ENCODE results near the gene MFN2. TPM values are rescaled to one million over a fixed set of nuclear protein-coding genes. Genes with fewer than 3 reads are reported as not detected.

The MFN2 gene
- total RNA-seq, 3 donors from 2014 or later = 103 to 131 (median 110) TPM

GRCh38 chr1:12052008-12052573 lies 71.8 kb downstream of the MFN2 start:
- Histone ChIP-seq H3K9me3 (no peaks in the 10 kb centered on the region), H3K4me3 (no peak overlapping the region), H3K36me3 (ENCODE audit: low read depth) (no peaks in the 10 kb centered on the region), H3K4me1 (ENCODE audit: low read depth) (no peaks in the 10 kb centered on the region)
- TF ChIP-seq, protein P1, sequence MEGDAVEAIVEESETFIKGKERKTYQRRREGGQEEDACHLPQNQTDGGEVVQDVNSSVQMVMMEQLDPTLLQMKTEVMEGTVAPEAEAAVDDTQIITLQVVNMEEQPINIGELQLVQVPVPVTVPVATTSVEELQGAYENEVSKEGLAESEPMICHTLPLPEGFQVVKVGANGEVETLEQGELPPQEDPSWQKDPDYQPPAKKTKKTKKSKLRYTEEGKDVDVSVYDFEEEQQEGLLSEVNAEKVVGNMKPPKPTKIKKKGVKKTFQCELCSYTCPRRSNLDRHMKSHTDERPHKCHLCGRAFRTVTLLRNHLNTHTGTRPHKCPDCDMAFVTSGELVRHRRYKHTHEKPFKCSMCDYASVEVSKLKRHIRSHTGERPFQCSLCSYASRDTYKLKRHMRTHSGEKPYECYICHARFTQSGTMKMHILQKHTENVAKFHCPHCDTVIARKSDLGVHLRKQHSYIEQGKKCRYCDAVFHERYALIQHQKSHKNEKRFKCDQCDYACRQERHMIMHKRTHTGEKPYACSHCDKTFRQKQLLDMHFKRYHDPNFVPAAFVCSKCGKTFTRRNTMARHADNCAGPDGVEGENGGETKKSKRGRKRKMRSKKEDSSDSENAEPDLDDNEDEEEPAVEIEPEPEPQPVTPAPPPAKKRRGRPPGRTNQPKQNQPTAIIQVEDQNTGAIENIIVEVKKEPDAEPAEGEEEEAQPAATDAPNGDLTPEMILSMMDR (IDR thresholded peaks at IDR 0.05) = no peak
- ATAC-seq (peak; percentile 79), DNase-seq (peak in 2 of 3 donors; percentile 27 to 37)
- intact Hi-C loops (cut with DNase I, micrococcal nuclease) = no loop called here

- Histone ChIP-seq H3K36me3 (ENCODE audit: low read depth) (no peaks in the 10 kb centered on the region), H3K9me3 (no peaks in the 10 kb centered on the region), H3K4me1 (ENCODE audit: low read depth) (no peaks in the 10 kb centered on the region), H3K4me3 (no peak overlapping the region)
- ATAC-seq (no peak), DNase-seq (no peak)
- intact Hi-C loops (cut with DNase I, micrococcal nuclease) = no loop called here
- TF ChIP-seq, protein P1 (IDR thresholded peaks at IDR 0.05) = no peak
Observed at GRCh38 chr1:12052997-12053686, 72.9 kb downstream of the MFN2 start.

DNA sequence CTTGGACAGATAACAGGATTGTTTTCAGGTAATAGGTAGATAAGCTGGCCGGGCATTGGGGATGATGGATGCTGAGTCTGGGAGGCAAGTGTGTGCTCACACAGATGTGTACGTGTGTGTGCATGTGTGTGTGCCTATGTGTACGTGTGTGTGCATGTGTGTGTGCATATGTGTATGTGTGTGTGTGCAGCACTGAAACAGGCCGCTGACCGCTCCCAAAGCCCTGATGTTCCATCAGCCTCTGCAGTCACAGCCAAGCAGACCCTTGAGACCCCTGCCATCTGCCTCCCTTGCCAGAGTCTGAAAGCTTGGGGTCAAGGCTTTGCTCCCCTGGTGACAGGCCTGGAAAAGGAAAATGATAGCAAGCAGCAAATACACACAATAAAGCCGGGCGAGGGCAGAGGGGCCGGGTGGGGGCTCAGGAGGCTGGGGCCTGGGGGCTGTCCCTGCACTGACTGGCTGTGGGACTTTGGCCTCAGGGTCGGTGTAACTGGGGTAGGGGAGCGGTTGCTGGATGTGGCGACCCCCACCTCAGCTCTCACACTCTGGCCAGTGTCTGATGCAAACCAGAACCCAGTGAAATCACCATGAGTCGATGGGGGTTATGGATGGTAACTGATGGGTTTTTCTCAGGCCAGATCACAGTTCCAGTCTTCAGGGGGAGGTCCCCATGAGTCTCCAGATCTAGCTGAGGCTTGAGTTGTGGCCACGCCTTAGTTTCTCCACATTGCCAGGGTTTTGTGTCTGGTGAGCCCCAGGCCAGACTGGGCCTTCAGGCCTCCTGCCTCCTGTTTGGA lies 73.7 kb downstream of the MFN2 start:
- Histone ChIP-seq H3K4me1 (ENCODE audit: low read depth) (no peaks in the 10 kb centered on the region), H3K9me3 (no peaks in the 10 kb centered on the region), H3K36me3 (ENCODE audit: low read depth) (no peaks in the 10 kb centered on the region), H3K4me3 (no peak overlapping the region)
- intact Hi-C loops (cut with DNase I, micrococcal nuclease) = no loop called here
- ATAC-seq = no peak
- TF ChIP-seq, protein P1 (IDR thresholded peaks at IDR 0.05) = no peak
- no peak for DNase-seq

GRCh38 chr1:12055259-12055658 lies 75.0 kb downstream of the MFN2 start:
- Histone ChIP-seq H3K4me3 (no peak overlapping the region), H3K36me3 (ENCODE audit: low read depth) (no peaks in the 10 kb centered on the region), H3K4me1 (ENCODE audit: low read depth) (no peaks in the 10 kb centered on the region), H3K9me3 (no peaks in the 10 kb centered on the region)
- no peak for ATAC-seq
- intact Hi-C loops (cut with DNase I, micrococcal nuclease) = no loop called here
- no peak for DNase-seq
- TF ChIP-seq, protein P1 (IDR thresholded peaks at IDR 0.05) = no peak

GRCh38 chr1:12056331-12056841 lies 76.1 kb downstream of the MFN2 start:
- Histone ChIP-seq H3K9me3 (no peaks in the 10 kb centered on the region), H3K36me3 (ENCODE audit: low read depth) (no peaks in the 10 kb centered on the region), H3K4me3 (no peak overlapping the region), H3K4me1 (ENCODE audit: low read depth) (no peaks in the 10 kb centered on the region)
- ATAC-seq (no peak), DNase-seq (no peak)
- intact Hi-C loops (cut with DNase I, micrococcal nuclease) = no loop called here
- TF ChIP-seq, protein P1 (IDR thresholded peaks at IDR 0.05) = no peak
